ENCODE data around the gene TRIM2. TPM values are rescaled to one million over a fixed set of nuclear protein-coding genes. Genes with fewer than 3 reads are reported as not detected.

TRIM2 gene
- total RNA-seq (2014; rRNA removed), result 18.9 and 20.2 TPM in 2 replicates
- Bru-seq, nascent RNA, result percentile 58 among the genes with signal in this experiment
- percentile 52 among the genes with signal in this experiment for BruChase-seq, experiment 1, labeled RNA remaining after a 6-hour chase
- BruChase-seq, experiment 2, labeled RNA remaining after a 2-hour chase, result percentile 64 among the genes with signal in this experiment
- long read RNA-seq, full-length matches to known transcripts, result 6 of 53 reads
- long read RNA-seq, partial matches to known transcripts, result 16 of 53 reads
- long read RNA-seq, other reads (novel, unspliced or antisense), result 31 of 53 reads

DNA sequence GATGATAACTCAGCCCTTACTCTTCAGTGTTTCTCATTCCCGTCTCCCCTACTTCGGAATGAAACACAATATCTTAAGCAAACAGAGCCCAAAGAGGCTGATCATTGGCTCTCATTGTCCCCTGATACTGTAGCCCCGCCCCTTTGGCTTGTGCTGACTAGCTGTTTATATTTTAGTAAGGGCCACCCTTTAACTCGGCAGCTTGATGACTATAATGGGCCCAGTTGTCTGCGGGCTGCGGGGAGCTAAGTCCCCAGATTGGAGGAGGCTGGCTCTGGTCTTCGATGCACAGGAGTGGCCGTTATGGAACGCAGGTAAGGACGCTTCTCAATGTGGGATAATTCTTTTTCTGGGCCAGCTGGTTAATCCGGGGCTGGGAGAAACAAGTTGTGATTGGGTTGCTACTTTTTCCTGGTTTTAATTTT lies at the start of gene TRIM2:
TSS of gene TRIM2 (plus strand) at position 197 of the 425 bp plus-strand sequence. CDS start at position 285, 88 bp downstream.
- BruUV-seq (replicated peaks), result no TSS peak
- peak; percentile 14 for ATAC-seq
- intact Hi-C loops (cut with micrococcal nuclease), result no loop called here
- Histone ChIP-seq H3K9ac (ENCODE audit: low read length) (peak within 1 kb of the TSS; percentile 79), H4K20me1 (ENCODE audit: low read length) (no peaks in the 10 kb centered on the region), H3K27me3 (ENCODE audit: low read length) (no peaks in the 10 kb centered on the region), H3K36me3 (ENCODE audit: low read depth, low read length) (no peaks in the 10 kb centered on the region), H3K27ac (ENCODE audit: low read length) (peak within 1 kb of the TSS; percentile 96), H3K79me2 (ENCODE audit: low read length) (no peaks in the 10 kb centered on the region), H3K4me3 (ENCODE audit: low read length) (peak within 1 kb of the TSS; percentile 59), H3K4me2 (ENCODE audit: low read length) (peak within 1 kb of the TSS; percentile 78), H3F3A (ENCODE audit: low read length, unreplicated experiment) (no peaks in the 10 kb centered on the region), H3K4me1 (ENCODE audit: insufficient read depth, low read length) (peaks cover 30% of the 10 kb centered on the region), H3K9me2 (replicated peaks; ENCODE audit: low read length) (no peaks in the 10 kb centered on the region), H2AFZ (ENCODE audit: low read length) (peak within 1 kb of the TSS; percentile 49), H3K9me3 (ENCODE audit: low read length) (no peaks in the 10 kb centered on the region)
- CTCF ChIA-PET, result no interaction called here
- peak; percentile 70 for DNase-seq
- TF ChIP-seq EZH2phosphoT487 (IDR thresholded peaks at IDR 0.05; ENCODE audit: borderline replicate concordance, low read length) (no peak), EZH2 (IDR thresholded peaks at IDR 0.05; ENCODE audit: low read length, unreplicated experiment) (no peak)
- TF ChIP-seq, protein P1, sequence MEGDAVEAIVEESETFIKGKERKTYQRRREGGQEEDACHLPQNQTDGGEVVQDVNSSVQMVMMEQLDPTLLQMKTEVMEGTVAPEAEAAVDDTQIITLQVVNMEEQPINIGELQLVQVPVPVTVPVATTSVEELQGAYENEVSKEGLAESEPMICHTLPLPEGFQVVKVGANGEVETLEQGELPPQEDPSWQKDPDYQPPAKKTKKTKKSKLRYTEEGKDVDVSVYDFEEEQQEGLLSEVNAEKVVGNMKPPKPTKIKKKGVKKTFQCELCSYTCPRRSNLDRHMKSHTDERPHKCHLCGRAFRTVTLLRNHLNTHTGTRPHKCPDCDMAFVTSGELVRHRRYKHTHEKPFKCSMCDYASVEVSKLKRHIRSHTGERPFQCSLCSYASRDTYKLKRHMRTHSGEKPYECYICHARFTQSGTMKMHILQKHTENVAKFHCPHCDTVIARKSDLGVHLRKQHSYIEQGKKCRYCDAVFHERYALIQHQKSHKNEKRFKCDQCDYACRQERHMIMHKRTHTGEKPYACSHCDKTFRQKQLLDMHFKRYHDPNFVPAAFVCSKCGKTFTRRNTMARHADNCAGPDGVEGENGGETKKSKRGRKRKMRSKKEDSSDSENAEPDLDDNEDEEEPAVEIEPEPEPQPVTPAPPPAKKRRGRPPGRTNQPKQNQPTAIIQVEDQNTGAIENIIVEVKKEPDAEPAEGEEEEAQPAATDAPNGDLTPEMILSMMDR (conservative IDR thresholded peaks at IDR 0.05; ENCODE audit: low read depth, low read length), result no peak
- POLR2A ChIA-PET (ENCODE audit: unreplicated experiment), result interaction anchor here (1.1 kb wide), 1 partner anchor 42 kb away, joined by 3 read pairs; no protein-coding TSS in a partner anchor

DNA sequence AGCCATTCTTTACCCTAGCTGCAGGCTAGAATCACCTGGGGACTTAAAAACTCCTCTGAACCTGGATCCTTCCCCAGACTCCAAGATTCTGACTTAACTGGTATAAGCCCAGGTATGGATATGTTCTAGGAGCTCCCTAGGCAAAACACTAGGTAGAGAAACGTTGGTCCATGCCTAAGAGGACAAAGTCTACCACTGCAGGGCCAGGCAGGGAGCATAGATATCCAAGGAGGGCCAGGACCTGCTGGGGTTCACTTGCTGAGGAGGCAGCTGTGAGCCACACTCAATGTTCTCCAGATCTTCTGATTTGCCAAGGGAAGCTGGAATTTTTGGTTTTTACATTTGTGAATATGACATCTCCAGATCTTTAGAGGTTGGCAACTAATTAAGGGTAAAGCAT lies 48.6 kb upstream of the TRIM2 start:
- Histone ChIP-seq H3K9me3 (ENCODE audit: low read length) (no peaks in the 10 kb centered on the region), H3K4me1 (ENCODE audit: insufficient read depth, low read length) (peaks cover 30% of the 10 kb centered on the region), H3K27ac (ENCODE audit: low read length) (no peak overlapping the region), H3F3A (ENCODE audit: low read length, unreplicated experiment) (no peaks in the 10 kb centered on the region), H3K9ac (ENCODE audit: low read length) (no peak overlapping the region), H2AFZ (ENCODE audit: low read length) (no peak overlapping the region), H3K4me3 (ENCODE audit: low read length) (no peak overlapping the region), H3K27me3 (ENCODE audit: low read length) (no peaks in the 10 kb centered on the region), H4K20me1 (ENCODE audit: low read length) (no peaks in the 10 kb centered on the region), H3K36me3 (ENCODE audit: low read depth, low read length) (no peaks in the 10 kb centered on the region), H3K4me2 (ENCODE audit: low read length) (no peak overlapping the region), H3K9me2 (replicated peaks; ENCODE audit: low read length) (no peaks in the 10 kb centered on the region), H3K79me2 (ENCODE audit: low read length) (no peaks in the 10 kb centered on the region)
- ATAC-seq, result no peak
- CTCF ChIA-PET, result no interaction called here
- DNase-seq, result no peak
- intact Hi-C loops (cut with micrococcal nuclease), result no loop called here
- TF ChIP-seq EZH2phosphoT487 (IDR thresholded peaks at IDR 0.05; ENCODE audit: borderline replicate concordance, low read length) (no peak), EZH2 (IDR thresholded peaks at IDR 0.05; ENCODE audit: low read length, unreplicated experiment) (no peak)
- TF ChIP-seq, protein P1 (conservative IDR thresholded peaks at IDR 0.05; ENCODE audit: low read depth, low read length), result no peak
- POLR2A ChIA-PET (ENCODE audit: unreplicated experiment), result no interaction called here
- no TSS peak for BruUV-seq (replicated peaks)

DNA sequence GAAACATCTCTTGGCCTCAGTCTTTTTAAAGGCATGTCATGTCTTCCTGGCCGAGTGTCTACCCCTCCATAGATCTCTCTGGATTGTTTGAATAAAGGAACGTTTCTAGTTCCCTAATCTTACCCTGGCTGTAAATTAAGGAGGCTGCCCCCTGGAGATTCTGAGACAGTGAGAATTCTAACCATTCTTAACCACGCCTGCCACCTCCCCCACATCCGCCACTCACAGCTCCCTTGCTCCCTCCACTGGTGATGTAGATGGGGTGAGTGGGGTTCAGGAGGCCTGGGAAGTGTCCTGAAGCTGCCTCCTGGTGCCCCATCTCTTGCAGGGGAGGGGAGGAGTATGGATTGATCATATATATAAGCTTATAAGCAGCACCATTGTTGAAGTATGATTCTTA lies 48.0 kb upstream of the TRIM2 start:
- Histone ChIP-seq H4K20me1 (ENCODE audit: low read length) (no peaks in the 10 kb centered on the region), H3K4me2 (ENCODE audit: low read length) (no peak overlapping the region), H3K4me3 (ENCODE audit: low read length) (no peak overlapping the region), H2AFZ (ENCODE audit: low read length) (no peak overlapping the region), H3K9me2 (replicated peaks; ENCODE audit: low read length) (no peaks in the 10 kb centered on the region), H3K27me3 (ENCODE audit: low read length) (no peaks in the 10 kb centered on the region), H3K9me3 (ENCODE audit: low read length) (no peaks in the 10 kb centered on the region), H3K79me2 (ENCODE audit: low read length) (no peaks in the 10 kb centered on the region), H3F3A (ENCODE audit: low read length, unreplicated experiment) (no peaks in the 10 kb centered on the region), H3K9ac (ENCODE audit: low read length) (no peak overlapping the region), H3K27ac (ENCODE audit: low read length) (no peak overlapping the region), H3K4me1 (ENCODE audit: insufficient read depth, low read length) (peaks cover 30% of the 10 kb centered on the region), H3K36me3 (ENCODE audit: low read depth, low read length) (no peaks in the 10 kb centered on the region)
- ATAC-seq (no peak), DNase-seq (no peak)
- no peak for TF ChIP-seq EZH2phosphoT487 (IDR thresholded peaks at IDR 0.05; ENCODE audit: borderline replicate concordance, low read length)
- no peak for TF ChIP-seq EZH2 (IDR thresholded peaks at IDR 0.05; ENCODE audit: low read length, unreplicated experiment)
- TF ChIP-seq, protein P1 (conservative IDR thresholded peaks at IDR 0.05; ENCODE audit: low read depth, low read length), result no peak; the same call in 1 of the 2 replicates
- no TSS peak for BruUV-seq (replicated peaks)
- ChIA-PET POLR2A (ENCODE audit: unreplicated experiment) (no interaction called here), CTCF (no interaction called here)
- intact Hi-C loops (cut with micrococcal nuclease), result no loop called here

All from PC-3 (cell line).